OCI-LY1 (cell line): ENCODE data around the gene DND1.

ENCODE experiments used
- CTCF ChIP-seq: fragments of 200-600 bp; sonication (generic), shearing (Covaris generic); IDR thresholded peaks from 2 replicates; pipeline ENCODE4 v1.5.1; 2017; ENCODE audit warnings: mild to moderate bottlenecking, antibody characterized with exemption, low read length, moderate library complexity, mixed read lengths
- EZH2 ChIP-seq: fragments of 200-600 bp; sonication (generic), shearing (Covaris generic); IDR thresholded peaks from 2 replicates; pipeline ENCODE4 v1.8.0; 2017; ENCODE audit warnings: borderline replicate concordance, mixed run types, mild to moderate bottlenecking, antibody characterized with exemption, low read length, moderate library complexity, mixed read lengths

GRCh38 chr5:140627972-140628371 is 45.4 kb downstream of the DND1 start:
- no peak for TF ChIP-seq CTCF
- no peak for TF ChIP-seq EZH2
